NT2/D1 (cell line): ENCODE measurements around the gene RABL3.

Experiments used
- YY1 ChIP-seq: IDR thresholded peaks from 2 replicates; pipeline ENCODE4 v1.6.1; 2011; ENCODE audit not compliant: insufficient read length, insufficient read depth
- ZNF274 ChIP-seq: IDR thresholded peaks from 2 replicates; pipeline ENCODE4 v1.6.1; 2011; ENCODE audit warnings: mild to moderate bottlenecking, low read depth, low read length

DNA sequence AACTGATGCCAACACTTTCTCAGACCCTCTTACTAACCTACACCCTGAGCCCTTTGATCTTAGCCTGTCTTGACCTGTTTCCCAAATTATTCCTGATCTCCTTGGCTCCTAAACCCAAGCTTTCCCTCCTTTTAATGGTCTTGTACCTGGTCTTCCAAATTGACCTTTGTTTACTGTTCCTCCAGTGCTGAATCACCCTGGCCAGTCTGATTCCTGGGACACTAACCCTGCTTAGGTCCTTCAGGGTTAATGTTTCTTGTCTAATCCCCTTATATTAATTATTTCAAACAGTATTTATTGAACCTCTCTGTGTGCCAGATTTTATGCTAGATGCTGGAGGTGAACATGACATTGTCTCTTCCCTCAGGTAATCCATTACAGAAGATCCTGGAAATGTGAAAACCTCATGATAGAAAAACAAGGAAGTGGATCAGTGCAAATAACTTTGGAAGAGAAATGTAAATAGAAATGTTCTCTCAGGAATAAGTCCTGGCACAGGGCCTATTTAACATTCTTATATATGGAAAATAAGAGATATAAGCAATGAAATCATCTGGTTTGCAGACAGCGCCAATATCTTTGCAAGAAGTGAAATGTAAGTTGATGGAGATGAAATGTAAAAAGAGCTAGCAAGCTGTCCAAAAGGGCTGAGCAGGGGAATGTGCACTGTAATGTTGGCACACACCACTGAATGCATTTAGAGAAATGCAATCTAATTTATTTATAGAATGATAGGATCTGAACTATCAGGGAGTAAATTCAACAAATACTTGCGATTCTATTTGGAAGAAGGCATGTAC, 81.0 kb downstream of the RABL3 start:
- TF ChIP-seq ZNF274 = no peak
- no peak for TF ChIP-seq YY1
